Measurements from ENCODE around the gene MYOT. TPM values are rescaled to one million over a fixed set of nuclear protein-coding genes. Genes with fewer than 3 reads are reported as not detected.

Gene MYOT
- total RNA-seq, 1 donor from 2014 or later, result not detected

DNA sequence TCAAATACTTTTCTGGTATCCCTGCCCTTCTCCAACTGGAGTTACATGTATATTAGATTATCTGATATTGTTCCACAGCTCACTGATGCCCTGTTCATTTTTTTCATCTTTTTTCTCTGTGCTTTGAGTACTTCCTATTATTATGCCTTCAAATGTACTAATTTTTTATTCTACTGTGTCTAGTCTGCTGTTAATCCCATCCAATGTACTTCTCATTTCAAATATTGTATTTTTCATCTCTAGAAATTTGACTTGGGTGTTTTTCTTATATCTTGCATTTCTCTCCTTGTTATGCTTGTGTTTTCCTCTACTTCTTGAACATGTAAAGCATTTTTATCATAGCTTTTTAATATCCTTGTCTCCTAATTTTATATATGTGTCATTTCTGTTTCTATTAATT is 41.6 kb upstream of the MYOT start:
- intact Hi-C loops (cut with micrococcal nuclease), result no loop called here
- peaks cover 6% of the 10 kb centered on the region for H3K9me3 Mint-ChIP-seq
- H3K27ac Mint-ChIP-seq, result no peak overlapping the region
- H3K4me1 Mint-ChIP-seq, result no peaks in the 10 kb centered on the region
- H3K4me3 Mint-ChIP-seq, result no peak overlapping the region
- ChIA-PET POLR2A (interaction anchor here (0.6 kb wide), 1 partner anchor 110 kb away, joined by 5 read pairs; no protein-coding TSS in a partner anchor), CTCF (interaction anchor here (2.6 kb wide), 1 partner anchor 47 kb away, joined by 9 read pairs; no protein-coding TSS in a partner anchor)
- no peaks in the 10 kb centered on the region for H3K27me3 Mint-ChIP-seq
- ATAC-seq (ENCODE audit: low read depth), result no peak
- H3K36me3 Mint-ChIP-seq (ENCODE audit: low read depth), result peaks cover 14% of the 10 kb centered on the region
- TF ChIP-seq, protein P1, sequence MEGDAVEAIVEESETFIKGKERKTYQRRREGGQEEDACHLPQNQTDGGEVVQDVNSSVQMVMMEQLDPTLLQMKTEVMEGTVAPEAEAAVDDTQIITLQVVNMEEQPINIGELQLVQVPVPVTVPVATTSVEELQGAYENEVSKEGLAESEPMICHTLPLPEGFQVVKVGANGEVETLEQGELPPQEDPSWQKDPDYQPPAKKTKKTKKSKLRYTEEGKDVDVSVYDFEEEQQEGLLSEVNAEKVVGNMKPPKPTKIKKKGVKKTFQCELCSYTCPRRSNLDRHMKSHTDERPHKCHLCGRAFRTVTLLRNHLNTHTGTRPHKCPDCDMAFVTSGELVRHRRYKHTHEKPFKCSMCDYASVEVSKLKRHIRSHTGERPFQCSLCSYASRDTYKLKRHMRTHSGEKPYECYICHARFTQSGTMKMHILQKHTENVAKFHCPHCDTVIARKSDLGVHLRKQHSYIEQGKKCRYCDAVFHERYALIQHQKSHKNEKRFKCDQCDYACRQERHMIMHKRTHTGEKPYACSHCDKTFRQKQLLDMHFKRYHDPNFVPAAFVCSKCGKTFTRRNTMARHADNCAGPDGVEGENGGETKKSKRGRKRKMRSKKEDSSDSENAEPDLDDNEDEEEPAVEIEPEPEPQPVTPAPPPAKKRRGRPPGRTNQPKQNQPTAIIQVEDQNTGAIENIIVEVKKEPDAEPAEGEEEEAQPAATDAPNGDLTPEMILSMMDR (IDR thresholded peaks at IDR 0.05), result no peak
- DNase-seq, result no peak

GRCh38 chr5:137828180-137828579 is 39.5 kb upstream of the MYOT start:
- no peak overlapping the region for H3K27ac Mint-ChIP-seq
- ChIA-PET CTCF (no interaction called here), POLR2A (interaction anchor here (0.6 kb wide), 1 partner anchor 1243 kb away, joined by 6 read pairs; no protein-coding TSS in a partner anchor)
- peaks cover 14% of the 10 kb centered on the region for H3K36me3 Mint-ChIP-seq (ENCODE audit: low read depth)
- no peaks in the 10 kb centered on the region for H3K4me1 Mint-ChIP-seq
- peaks cover 6% of the 10 kb centered on the region for H3K9me3 Mint-ChIP-seq
- no peaks in the 10 kb centered on the region for H3K27me3 Mint-ChIP-seq
- TF ChIP-seq, protein P1 (IDR thresholded peaks at IDR 0.05), result no peak
- H3K4me3 Mint-ChIP-seq, result no peak overlapping the region
- DNase-seq (no peak), ATAC-seq (ENCODE audit: low read depth) (no peak)
- intact Hi-C loops (cut with micrococcal nuclease), result no loop called here

GRCh38 chr5:137828664-137829063 is 39.0 kb upstream of the MYOT start:
- no peaks in the 10 kb centered on the region for H3K27me3 Mint-ChIP-seq
- intact Hi-C loops (cut with micrococcal nuclease), result no loop called here
- H3K9me3 Mint-ChIP-seq, result peaks cover 6% of the 10 kb centered on the region
- ATAC-seq (ENCODE audit: low read depth) (no peak), DNase-seq (no peak)
- CTCF ChIA-PET, result no interaction called here
- no peak overlapping the region for H3K4me3 Mint-ChIP-seq
- TF ChIP-seq, protein P1 (IDR thresholded peaks at IDR 0.05), result no peak
- H3K27ac Mint-ChIP-seq, result no peak overlapping the region
- POLR2A ChIA-PET, result no interaction called here
- no peaks in the 10 kb centered on the region for H3K4me1 Mint-ChIP-seq
- peaks cover 14% of the 10 kb centered on the region for H3K36me3 Mint-ChIP-seq (ENCODE audit: low read depth)

- Mint-ChIP-seq H3K36me3 (ENCODE audit: low read depth) (peaks cover 6% of the 10 kb centered on the region), H3K9me3 (peaks cover 3% of the 10 kb centered on the region), H3K27ac (no peak overlapping the region), H3K27me3 (no peaks in the 10 kb centered on the region), H3K4me1 (no peaks in the 10 kb centered on the region), H3K4me3 (no peak overlapping the region)
- TF ChIP-seq, protein P1 (IDR thresholded peaks at IDR 0.05), result no peak
- ATAC-seq (ENCODE audit: low read depth) (no peak), DNase-seq (no peak)
- intact Hi-C loops (cut with micrococcal nuclease), result no loop called here
- POLR2A ChIA-PET, result no interaction called here
- CTCF ChIA-PET, result no interaction called here
Observed at GRCh38 chr5:137831105-137831504, 36.6 kb upstream of the MYOT start.

- Mint-ChIP-seq H3K36me3 (ENCODE audit: low read depth) (peaks cover 2% of the 10 kb centered on the region), H3K9me3 (no peaks in the 10 kb centered on the region), H3K4me3 (no peak overlapping the region), H3K27me3 (no peaks in the 10 kb centered on the region), H3K27ac (no peak overlapping the region), H3K4me1 (no peaks in the 10 kb centered on the region)
- ATAC-seq (ENCODE audit: low read depth), result no peak
- POLR2A ChIA-PET, result no interaction called here
- TF ChIP-seq, protein P1 (IDR thresholded peaks at IDR 0.05), result no peak
- intact Hi-C loops (cut with micrococcal nuclease), result no loop called here
- DNase-seq, result no peak
- CTCF ChIA-PET, result no interaction called here
Observed at GRCh38 chr5:137831526-137831925, 36.1 kb upstream of the MYOT start.

All from activated B cell treated with CpG ODN at 0.5 μM for 24 hours (primary cell).